Loucy (cell line): ENCODE results near the gene DAZL.
A peak's percentile ranks its signal among the peaks of the same experiment; 100 is the strongest.
"Not testable (repeated sequence)": the region's sequence is repeated elsewhere in the genome, so short reads cannot be mapped to it uniquely, and the experiment has no call there.

Source experiments
- H2AFZ ChIP-seq: fragments of 200-600 bp; sonication (generic); 2 replicates; pipeline ENCODE4 v1.6.0; 2016; ENCODE audit warnings: antibody characterized with exemption, mild to moderate bottlenecking, low read length, moderate library complexity
- H3F3A ChIP-seq: fragments of 200-600 bp; 2 replicates; pipeline ENCODE4 v1.6.0; 2016; ENCODE audit warnings: antibody characterized with exemption, low read depth, mild to moderate bottlenecking
- H3K27me3 ChIP-seq: fragments of 200-600 bp; sonication (generic); 2 replicates; pipeline ENCODE4 v1.6.1; 2014; ENCODE audit warnings: low read length, mild to moderate bottlenecking; ENCODE audit not compliant: insufficient read depth, poor library complexity, severe bottlenecking
- H3K36me3 ChIP-seq: fragments of 200-600 bp; sonication (generic); 2 replicates; pipeline ENCODE4 v1.6.1; 2016; ENCODE audit warnings: low read length; ENCODE audit not compliant: insufficient read depth
- H3K4me1 ChIP-seq: fragments of 200-600 bp; sonication (generic); 2 replicates; pipeline ENCODE4 v1.5.1; 2014; ENCODE audit warnings: low read length, mild to moderate bottlenecking; ENCODE audit not compliant: insufficient read depth, poor library complexity, severe bottlenecking
- H3K4me2 ChIP-seq: fragments of 200-600 bp; sonication (generic); 2 replicates; pipeline ENCODE4 v1.6.0; 2014; ENCODE audit warnings: antibody characterized with exemption, low read length, low read depth, mild to moderate bottlenecking; ENCODE audit not compliant: poor library complexity, severe bottlenecking
- H3K4me3 ChIP-seq: fragments of 200-600 bp; sonication (generic); 2 replicates; pipeline ENCODE4 v1.5.1; 2014; ENCODE audit warnings: low read length, mild to moderate bottlenecking, mixed read lengths; ENCODE audit not compliant: poor library complexity, severe bottlenecking
- H3K79me2 ChIP-seq: fragments of 200-600 bp; sonication (generic); 2 replicates; pipeline ENCODE4 v1.6.1; 2014; ENCODE audit warnings: low read length; ENCODE audit not compliant: insufficient read depth
- H3K9ac ChIP-seq: fragments of 200-600 bp; sonication (generic); 2 replicates; pipeline ENCODE4 v1.6.0; 2014; ENCODE audit warnings: mild to moderate bottlenecking, low read depth, low read length, moderate library complexity; ENCODE audit not compliant: poor library complexity, severe bottlenecking
- H3K9me2 ChIP-seq: fragments of 200-600 bp; sonication (generic); replicated peaks from 2 replicates; pipeline ENCODE4 v1.6.1; 2016; ENCODE audit warnings: low read depth, low read length, mixed read lengths
- H3K9me3 ChIP-seq: fragments of 200-600 bp; sonication (generic); 2 replicates; pipeline ENCODE4 v1.6.1; 2014; ENCODE audit warnings: mild to moderate bottlenecking, antibody characterized with exemption, low read length, low read depth; ENCODE audit not compliant: insufficient read depth
- H4K20me1 ChIP-seq: fragments of 200-600 bp; sonication (generic); 2 replicates; pipeline ENCODE4 v1.6.0; 2014; ENCODE audit warnings: antibody characterized with exemption, low read length, mild to moderate bottlenecking; ENCODE audit not compliant: insufficient read depth, poor library complexity, severe bottlenecking
- EZH2phosphoT487 ChIP-seq: fragments of 200-600 bp; IDR thresholded peaks from 2 replicates; pipeline ENCODE4 v1.6.1; 2018; ENCODE audit warnings: antibody characterized with exemption, mild to moderate bottlenecking, moderate library complexity, borderline replicate concordance
- TF ChIP-seq, protein P1 (sequence below): fragments of 200-600 bp; sonication (generic); conservative IDR thresholded peaks from 2 replicates; pipeline ENCODE4 v1.5.1; 2014; ENCODE audit warnings: mild to moderate bottlenecking, antibody characterized with exemption, low read length

DAZL gene

DNA sequence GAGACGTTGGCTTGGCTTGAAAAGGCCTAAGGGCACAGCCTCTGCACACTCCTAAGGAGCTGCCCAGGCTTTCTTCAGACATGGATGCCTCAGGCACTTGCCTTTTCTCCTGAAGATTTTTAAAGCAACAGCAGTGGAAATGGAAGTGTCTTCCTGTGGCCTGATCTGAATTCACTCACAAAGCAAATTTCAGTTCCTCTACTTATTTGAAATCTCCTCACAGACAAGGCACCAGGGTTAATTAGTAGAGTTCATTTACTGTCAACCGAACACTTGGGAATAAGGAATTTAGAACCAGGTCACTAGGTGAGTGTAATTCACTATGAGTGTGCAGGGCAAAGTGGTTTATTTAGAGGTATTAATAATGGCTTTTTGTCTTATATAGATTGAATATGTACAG is 27.2 kb upstream of the DAZL start:
- H3K4me2 ChIP-seq = no peak overlapping the region
- H3K36me3 ChIP-seq = no peaks in the 10 kb centered on the region
- TF ChIP-seq, protein P1, sequence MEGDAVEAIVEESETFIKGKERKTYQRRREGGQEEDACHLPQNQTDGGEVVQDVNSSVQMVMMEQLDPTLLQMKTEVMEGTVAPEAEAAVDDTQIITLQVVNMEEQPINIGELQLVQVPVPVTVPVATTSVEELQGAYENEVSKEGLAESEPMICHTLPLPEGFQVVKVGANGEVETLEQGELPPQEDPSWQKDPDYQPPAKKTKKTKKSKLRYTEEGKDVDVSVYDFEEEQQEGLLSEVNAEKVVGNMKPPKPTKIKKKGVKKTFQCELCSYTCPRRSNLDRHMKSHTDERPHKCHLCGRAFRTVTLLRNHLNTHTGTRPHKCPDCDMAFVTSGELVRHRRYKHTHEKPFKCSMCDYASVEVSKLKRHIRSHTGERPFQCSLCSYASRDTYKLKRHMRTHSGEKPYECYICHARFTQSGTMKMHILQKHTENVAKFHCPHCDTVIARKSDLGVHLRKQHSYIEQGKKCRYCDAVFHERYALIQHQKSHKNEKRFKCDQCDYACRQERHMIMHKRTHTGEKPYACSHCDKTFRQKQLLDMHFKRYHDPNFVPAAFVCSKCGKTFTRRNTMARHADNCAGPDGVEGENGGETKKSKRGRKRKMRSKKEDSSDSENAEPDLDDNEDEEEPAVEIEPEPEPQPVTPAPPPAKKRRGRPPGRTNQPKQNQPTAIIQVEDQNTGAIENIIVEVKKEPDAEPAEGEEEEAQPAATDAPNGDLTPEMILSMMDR = no peak
- no peak for TF ChIP-seq EZH2phosphoT487
- no peaks in the 10 kb centered on the region for H3K9me2 ChIP-seq
- H3K27me3 ChIP-seq = no peaks in the 10 kb centered on the region
- no peaks in the 10 kb centered on the region for H3K79me2 ChIP-seq
- peak overlapping the region; percentile 14; the same call in 1 of the 2 replicates for H2AFZ ChIP-seq
- H3K9ac ChIP-seq = no peak overlapping the region
- no peaks in the 10 kb centered on the region for H3K4me1 ChIP-seq
- H3F3A ChIP-seq = no peaks in the 10 kb centered on the region
- no peak overlapping the region for H3K4me3 ChIP-seq
- no peaks in the 10 kb centered on the region for H4K20me1 ChIP-seq
- H3K9me3 ChIP-seq = no peaks in the 10 kb centered on the region

DNA sequence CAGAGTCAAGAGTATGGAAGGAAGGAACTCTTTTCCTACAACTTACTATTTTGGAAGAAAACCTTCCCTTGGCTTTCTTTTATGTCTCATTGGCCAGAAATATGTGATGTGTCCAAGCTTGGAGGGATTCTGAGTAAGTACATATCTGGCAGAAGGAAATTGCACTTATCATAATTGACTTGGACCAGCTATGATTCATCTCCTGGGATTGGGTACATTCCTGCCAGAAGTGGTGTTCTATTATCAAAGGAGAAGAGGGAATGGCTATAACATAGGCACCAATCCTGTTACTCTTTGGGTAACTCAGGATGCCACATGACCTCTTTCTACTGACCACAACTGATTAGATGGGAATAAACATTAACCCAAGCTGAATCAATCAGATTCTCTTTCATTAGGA is 13.5 kb upstream of the DAZL start:
- no peak for TF ChIP-seq EZH2phosphoT487
- TF ChIP-seq, protein P1 = no peak

DNA sequence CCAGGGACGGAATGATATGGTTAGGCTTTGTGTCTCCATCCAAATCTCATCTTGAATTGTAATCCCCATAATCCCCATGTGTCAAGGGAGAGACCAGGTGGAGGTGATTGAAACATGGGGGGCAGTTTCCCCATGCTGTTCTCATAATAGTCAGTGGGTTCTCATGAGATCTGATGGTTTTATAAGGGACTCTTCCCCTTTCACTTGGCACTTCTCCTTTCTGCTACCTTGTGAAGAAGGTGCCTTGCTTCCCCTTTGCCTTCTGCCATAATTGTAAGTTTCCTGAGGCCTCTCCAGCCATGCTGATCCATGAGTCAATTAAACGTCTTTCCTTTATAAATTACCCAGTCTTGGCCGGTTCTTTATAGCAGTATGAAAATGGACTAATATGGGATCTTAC is 11.9 kb upstream of the DAZL start:
- H3K4me2 ChIP-seq, H3K9me2 ChIP-seq, H3K79me2 ChIP-seq, H4K20me1 ChIP-seq, H2AFZ ChIP-seq, H3K9me3 ChIP-seq, H3K27me3 ChIP-seq, H3K9ac ChIP-seq, H3K36me3 ChIP-seq, H3F3A ChIP-seq, H3K4me1 ChIP-seq, H3K4me3 ChIP-seq: not testable (repeated sequence)

More for the DNA sequence above, 13.5 kb upstream of the DAZL start:
- Histone ChIP-seq H3K4me2 (no peak overlapping the region), H3K79me2 (no peaks in the 10 kb centered on the region), H3K9ac (no peak overlapping the region), H3K27me3 (no peaks in the 10 kb centered on the region), H2AFZ (no peak overlapping the region), H3K9me3 (no peaks in the 10 kb centered on the region), H3K4me1 (no peaks in the 10 kb centered on the region), H4K20me1 (no peaks in the 10 kb centered on the region), H3F3A (no peaks in the 10 kb centered on the region), H3K9me2 (no peaks in the 10 kb centered on the region), H3K4me3 (no peak overlapping the region), H3K36me3 (no peaks in the 10 kb centered on the region)

DNA sequence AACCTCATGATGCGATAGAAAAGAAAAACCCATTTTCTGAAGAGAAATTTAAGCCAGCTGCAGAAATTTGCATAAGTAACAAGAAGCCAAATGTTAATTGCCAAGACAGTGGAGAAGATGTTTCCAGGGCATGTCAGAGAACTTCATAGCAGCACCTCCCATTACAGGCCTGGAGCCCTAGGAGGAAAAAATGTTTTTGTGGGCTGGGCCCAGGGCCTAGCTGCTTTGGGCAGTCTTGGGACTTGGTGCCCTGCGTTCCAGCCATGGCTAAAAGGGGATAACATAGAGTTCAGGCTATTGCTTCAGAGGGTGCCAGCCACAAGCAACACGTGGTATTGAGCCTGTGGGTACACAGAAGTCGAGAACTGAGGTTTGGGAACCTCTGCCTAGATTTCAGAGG is 10.9 kb upstream of the DAZL start:
- no peaks in the 10 kb centered on the region for H4K20me1 ChIP-seq
- no peaks in the 10 kb centered on the region for H3K36me3 ChIP-seq
- no peaks in the 10 kb centered on the region for H3F3A ChIP-seq
- H3K9me2 ChIP-seq = no peaks in the 10 kb centered on the region
- no peaks in the 10 kb centered on the region for H3K27me3 ChIP-seq
- no peaks in the 10 kb centered on the region for H3K79me2 ChIP-seq
- H2AFZ ChIP-seq = no peak overlapping the region
- no peak overlapping the region for H3K9ac ChIP-seq
- no peak overlapping the region for H3K4me3 ChIP-seq
- H3K4me2 ChIP-seq = no peak overlapping the region
- no peak for TF ChIP-seq EZH2phosphoT487
- TF ChIP-seq, protein P1 = no peak
- no peaks in the 10 kb centered on the region for H3K4me1 ChIP-seq
- H3K9me3 ChIP-seq = no peaks in the 10 kb centered on the region
